Spinal cord (tissue), 10 donors: Measurements from ENCODE around the gene MTMR1. TPM values are rescaled to one million over a fixed set of nuclear protein-coding genes. Genes with fewer than 3 reads are reported as not detected.

Source experiments
- DNase-seq, 6 donors: peaks; one replicate each; pipeline versions ENCODE4 v3.0.0 to v3.0.0-alpha.2; 2013 to 2015; ENCODE audit warnings: low spot score in 6 of 6, low read depth in 4 of 6
- H3K27ac ChIP-seq: one replicate; pipeline ENCODE4 v1.5.1; 2013; ENCODE audit warnings: low read depth, low read length, control low read depth
- H3K27me3 ChIP-seq: one replicate; pipeline ENCODE4 v1.6.1; 2013; ENCODE audit warnings: low read length; ENCODE audit not compliant: control insufficient read depth, insufficient read depth
- H3K36me3 ChIP-seq: one replicate; pipeline ENCODE4 v1.6.1; 2013; ENCODE audit warnings: low read length; ENCODE audit not compliant: control insufficient read depth, insufficient read depth
- H3K4me1 ChIP-seq: one replicate; pipeline ENCODE4 v1.6.1; 2013; ENCODE audit warnings: low read length; ENCODE audit not compliant: control insufficient read depth, insufficient read depth
- H3K4me3 ChIP-seq: one replicate; pipeline ENCODE4 v1.5.1; 2013; ENCODE audit warnings: low read depth, low read length, control low read depth
- H3K9me3 ChIP-seq: one replicate; pipeline ENCODE4 v1.6.1; 2013; ENCODE audit warnings: low read length; ENCODE audit not compliant: control insufficient read depth, insufficient read depth
- WGBS: methylation state at CpG from one replicate; pipeline ENCODE4 v1.1.5; 2013; ENCODE audit warnings: missing lambda C conversion rate; ENCODE audit not compliant: insufficient coverage; 5-methylcytosine and 5-hydroxymethylcytosine counted together
- polyA plus RNA-seq, 2 donors: library from polyadenylated mRNA; unstranded; fragments of 120-200 nt; gene quantifications; one replicate each; pipeline ENCODE4 v1.2.1, GENCODE V29; 2013; ENCODE audit not compliant: insufficient read length in 2 of 2
- total RNA-seq, 2 donors: library from RNA; depleted of rRNA in 1 of 2; stranded (reverse); fragments of 120-200 nt in 1 of 2; fragments of >200 nt in 1 of 2; gene quantifications; one replicate each; pipeline versions ENCODE4 v1.2.3 to v1.2.4, GENCODE V29; 2013 to 2014
- donor health status: healthy.

The MTMR1 gene
- total and polyA plus RNA-seq, 4 donors, result 19.4 to 35.2 (median 31.0) TPM

- H3K9me3 ChIP-seq, result no peaks in the 10 kb centered on the region
- H3K36me3 ChIP-seq, result peaks cover 33% of the 10 kb centered on the region
- H3K4me3 ChIP-seq, result no peak overlapping the region
- DNase-seq, result no peak
- 83% methylated on average over 5 of the region's 5 CpGs for WGBS
- H3K27me3 ChIP-seq, result no peaks in the 10 kb centered on the region
- H3K4me1 ChIP-seq, result peaks cover under 1% of the 10 kb centered on the region
- H3K27ac ChIP-seq, result no peak overlapping the region
Measured at GRCh38 chrX:150757371-150757770, 64.2 kb downstream of the MTMR1 start.

DNA sequence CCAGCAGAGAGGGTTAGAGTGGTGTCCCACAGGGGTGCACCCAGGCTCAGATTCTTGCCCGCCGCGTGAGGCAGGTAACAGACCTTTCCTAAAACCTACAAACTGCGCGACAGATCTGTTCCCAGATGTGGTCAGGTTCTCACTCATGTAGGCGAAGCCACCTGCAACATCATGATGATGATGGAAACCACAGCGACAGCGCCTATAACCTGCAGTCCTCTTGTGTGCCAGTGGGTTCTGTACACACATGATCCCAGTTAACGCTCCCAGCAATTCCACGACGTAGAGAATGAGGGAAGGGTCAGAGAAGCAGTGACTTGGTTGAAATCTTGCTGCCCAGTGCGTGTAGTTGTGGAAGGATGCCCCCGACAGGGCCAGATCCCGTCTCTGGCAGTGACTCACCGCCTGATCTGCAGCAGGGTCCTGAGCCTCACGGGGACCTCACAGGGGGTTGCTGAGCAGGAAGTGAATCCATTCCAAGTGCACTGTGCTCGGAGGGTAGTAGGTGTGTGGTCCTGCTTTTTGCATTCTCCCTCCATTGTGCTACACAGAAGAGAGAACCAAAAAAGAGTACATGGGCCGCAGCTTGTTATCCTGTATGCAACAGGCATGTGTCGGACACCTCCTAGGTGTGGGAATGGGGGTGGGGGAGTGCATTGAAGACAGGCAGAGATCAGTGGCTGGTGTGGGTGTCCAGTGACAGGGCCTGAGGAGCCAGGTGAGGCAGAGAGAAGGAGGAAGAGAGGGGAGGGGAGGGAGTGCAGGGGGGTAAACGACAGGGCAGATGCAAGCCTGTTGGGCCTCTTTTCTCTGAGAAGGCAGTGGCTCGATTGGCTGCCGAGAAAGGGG lies 66.6 kb downstream of the MTMR1 start:
- Histone ChIP-seq H3K27me3 (no peaks in the 10 kb centered on the region), H3K4me3 (no peak overlapping the region), H3K36me3 (peaks cover 47% of the 10 kb centered on the region), H3K9me3 (no peaks in the 10 kb centered on the region), H3K4me1 (peaks cover 15% of the 10 kb centered on the region), H3K27ac (no peak overlapping the region)
- 83% methylated on average over 21 of the region's 22 CpGs for WGBS
- no peak for DNase-seq

- Histone ChIP-seq H3K4me3 (no peak overlapping the region), H3K4me1 (peaks cover 15% of the 10 kb centered on the region), H3K27ac (no peak overlapping the region), H3K27me3 (no peaks in the 10 kb centered on the region), H3K9me3 (no peaks in the 10 kb centered on the region), H3K36me3 (peaks cover 48% of the 10 kb centered on the region)
- WGBS, result 29% methylated on average over 1 of the region's 7 CpGs
- no peak for DNase-seq
Measured at GRCh38 chrX:150761176-150761818, 68.1 kb downstream of the MTMR1 start.

- Histone ChIP-seq H3K4me3 (no peak overlapping the region), H3K36me3 (peaks cover 49% of the 10 kb centered on the region), H3K4me1 (peaks cover 15% of the 10 kb centered on the region), H3K27ac (no peak overlapping the region), H3K27me3 (no peaks in the 10 kb centered on the region), H3K9me3 (no peaks in the 10 kb centered on the region)
- no peak for DNase-seq
- WGBS, result 77% methylated on average over 2 of the region's 8 CpGs
Measured at GRCh38 chrX:150761819-150762216, 68.6 kb downstream of the MTMR1 start.

GRCh38 chrX:150762258-150763165 lies 69.3 kb downstream of the MTMR1 start:
- Histone ChIP-seq H3K4me3 (no peak overlapping the region), H3K4me1 (peaks cover 15% of the 10 kb centered on the region), H3K9me3 (no peaks in the 10 kb centered on the region), H3K27me3 (no peaks in the 10 kb centered on the region), H3K36me3 (peaks cover 49% of the 10 kb centered on the region), H3K27ac (no peak overlapping the region)
- DNase-seq, result peak in 1 of 6 donors; percentile 50
- 83% methylated on average over 32 of the region's 36 CpGs for whole genome bisulfite sequencing

DNA sequence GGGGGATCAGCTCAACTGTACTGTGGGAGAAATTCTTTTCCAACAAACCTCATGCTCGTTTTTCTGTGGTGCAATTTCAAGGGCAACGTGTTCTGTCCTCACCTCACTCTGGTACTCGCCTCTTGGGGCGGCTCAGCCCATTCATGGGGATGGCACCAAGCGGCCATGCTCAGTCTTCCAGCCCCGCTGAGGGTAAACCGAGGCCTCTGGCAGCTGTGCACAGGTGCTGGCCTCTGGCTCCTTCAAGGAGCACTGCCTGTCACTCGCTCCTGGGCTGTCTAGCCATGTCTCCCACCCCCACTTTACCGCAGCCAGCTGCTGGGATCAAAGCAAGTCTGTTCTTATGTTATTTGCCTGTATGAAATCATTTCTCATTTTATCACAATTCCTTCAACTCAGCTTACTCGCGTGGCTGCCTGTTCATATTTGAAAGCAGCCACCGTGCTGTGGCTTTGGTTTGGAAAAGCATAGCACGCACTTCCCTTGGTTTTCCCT lies 70.2 kb downstream of the MTMR1 start:
- H3K4me1 ChIP-seq, result peaks cover 15% of the 10 kb centered on the region
- no peaks in the 10 kb centered on the region for H3K27me3 ChIP-seq
- no peak for DNase-seq
- H3K27ac ChIP-seq, result no peak overlapping the region
- H3K36me3 ChIP-seq, result peaks cover 44% of the 10 kb centered on the region
- H3K4me3 ChIP-seq, result no peak overlapping the region
- H3K9me3 ChIP-seq, result no peaks in the 10 kb centered on the region
- WGBS, result 80% methylated on average over 12 of the region's 13 CpGs

- no peak overlapping the region for H3K4me3 ChIP-seq
- no peaks in the 10 kb centered on the region for H3K9me3 ChIP-seq
- H3K4me1 ChIP-seq, result peaks cover 15% of the 10 kb centered on the region
- H3K27me3 ChIP-seq, result no peaks in the 10 kb centered on the region
- no peak for DNase-seq
- 80% methylated on average over 8 of the region's 9 CpGs for WGBS
- H3K27ac ChIP-seq, result no peak overlapping the region
- H3K36me3 ChIP-seq, result peaks cover 49% of the 10 kb centered on the region
Measured at GRCh38 chrX:150763810-150764209, 70.6 kb downstream of the MTMR1 start.

GRCh38 chrX:150765237-150765636 lies 72.0 kb downstream of the MTMR1 start:
- 67% methylated on average over 6 of the region's 9 CpGs for WGBS
- H3K4me3 ChIP-seq, result no peak overlapping the region
- peaks cover 55% of the 10 kb centered on the region for H3K36me3 ChIP-seq
- H3K4me1 ChIP-seq, result peaks cover 15% of the 10 kb centered on the region
- H3K27ac ChIP-seq, result no peak overlapping the region
- no peak for DNase-seq
- no peaks in the 10 kb centered on the region for H3K27me3 ChIP-seq
- no peaks in the 10 kb centered on the region for H3K9me3 ChIP-seq

GRCh38 chrX:150765782-150766350 lies 72.7 kb downstream of the MTMR1 start:
- Histone ChIP-seq H3K4me3 (no peak overlapping the region), H3K27me3 (no peaks in the 10 kb centered on the region), H3K36me3 (peaks cover 61% of the 10 kb centered on the region), H3K4me1 (peaks cover 15% of the 10 kb centered on the region), H3K9me3 (no peaks in the 10 kb centered on the region), H3K27ac (no peak overlapping the region)
- WGBS, result 88% methylated on average over 17 of the region's 19 CpGs
- no peak for DNase-seq
